Stomach (tissue), 19 donors: ENCODE results near the gene SAXO2. TPM values are rescaled to one million over a fixed set of nuclear protein-coding genes. Genes with fewer than 3 reads are reported as not detected.
"Not testable (repeated sequence)": the region's sequence is repeated elsewhere in the genome, so short reads cannot be mapped to it uniquely, and the experiment has no call there.

ENCODE experiments used
- DNase-seq, 2 donors: peaks; one replicate each; pipeline versions ENCODE4 v3.0.0 to v3.0.0-alpha.2; 2013 to 2019
- H3K27ac ChIP-seq, 5 donors: fragments of 200-600 bp in 4 of 5; sonication (generic) in 4 of 5; one replicate each; pipeline ENCODE4 v1.5.1; 2013 to 2019; ENCODE audit warnings: mild to moderate bottlenecking in 1 of 5, moderate library complexity in 1 of 5
- H3K27me3 ChIP-seq, 3 donors: fragments of 200-600 bp; sonication (generic); one replicate each; pipeline ENCODE4 v1.5.1; 2017 to 2019; ENCODE audit warnings: mixed run types in 1 of 3
- H3K36me3 ChIP-seq, 4 donors: fragments of 200-600 bp; sonication (generic); 1 replicate in 3 of 4; 2 replicates in 1 of 4; pipeline ENCODE4 v1.5.1; 2016 to 2019
- H3K4me1 ChIP-seq, 4 donors: fragments of 200-600 bp; sonication (generic); one replicate each; pipeline ENCODE4 v1.5.1; 2016 to 2019
- H3K4me3 ChIP-seq, 4 donors: fragments of 200-600 bp; sonication (generic) in 3 of 4; one replicate each; pipeline ENCODE4 v1.5.1; 2016 to 2019; ENCODE audit warnings: mild to moderate bottlenecking in 1 of 4
- H3K9me3 ChIP-seq, 4 donors: fragments of 200-600 bp; sonication (generic); one replicate each; pipeline ENCODE4 v1.5.1; 2016 to 2019
- EP300 ChIP-seq: sonication (generic); formaldehyde crosslinking; IDR thresholded peaks from one replicate; pipeline ENCODE4 v1.6.1; 2017; ENCODE audit warnings: antibody characterized with exemption
- POLR2A ChIP-seq, 4 donors: fragments of 450-650 bp; IDR thresholded peaks; one replicate each; pipeline ENCODE4 v1.6.1; 2016; ENCODE audit warnings: antibody characterized with exemption in 4 of 4, control low read depth in 2 of 4, mild to moderate bottlenecking in 1 of 4, moderate library complexity in 1 of 4
- POLR2AphosphoS5 ChIP-seq, 3 donors: sonication (generic); formaldehyde crosslinking; IDR thresholded peaks; one replicate each; pipeline ENCODE4 v1.6.1; 2016; ENCODE audit warnings: antibody characterized with exemption in 3 of 3
- WGBS, 5 donors: extraction: QIAGEN DNeasy Blood & Tissue Kit in 3 of 5; methylation state at CpG; one replicate each; pipeline versions ENCODE4 v1.1.5 to v1.1.7; 2013 to 2018; 5-methylcytosine and 5-hydroxymethylcytosine counted together
- intact Hi-C: fragments of 100-400 bp; cut with DNase I; formaldehyde crosslinking; loops from one replicate; pipeline ENCODE4 v1.15.1; 2023; ENCODE audit warnings: low total_unique reads
- long read RNA-seq, 10 donors: transcript quantifications; one replicate each; lab custom pipeline, GENCODE V29; 2026
- polyA plus RNA-seq, 3 donors: library from polyadenylated mRNA; stranded (reverse); fragments of 200-250 nt; gene quantifications; one replicate each; pipeline ENCODE4 v1.2.3, GENCODE V29; 2013
- total RNA-seq, 5 donors: library from RNA; depleted of rRNA; stranded (reverse); fragments of >200 nt; gene quantifications; one replicate each; pipeline versions ENCODE4 v1.1.0 to v1.2.3, GENCODE V29; 2014 to 2016
- TF ChIP-seq, protein P1 (sequence below), 7 experiments: fragments of 450-650 bp in 4 of 7; fragments of 200-600 bp in 3 of 7; sonication (generic) in 3 of 7; IDR thresholded peaks; one replicate each; pipeline ENCODE4 v1.5.1; 2016 to 2019; ENCODE audit warnings: antibody characterized with exemption in 7 of 7, control low read depth in 2 of 7, mild to moderate bottlenecking in 1 of 7
- donor health status: healthy with polysubstance abuse.
- donor health status: Bipolar disorder and iron deficiency.
- donor health status: healthy.

SAXO2 gene, protein sequence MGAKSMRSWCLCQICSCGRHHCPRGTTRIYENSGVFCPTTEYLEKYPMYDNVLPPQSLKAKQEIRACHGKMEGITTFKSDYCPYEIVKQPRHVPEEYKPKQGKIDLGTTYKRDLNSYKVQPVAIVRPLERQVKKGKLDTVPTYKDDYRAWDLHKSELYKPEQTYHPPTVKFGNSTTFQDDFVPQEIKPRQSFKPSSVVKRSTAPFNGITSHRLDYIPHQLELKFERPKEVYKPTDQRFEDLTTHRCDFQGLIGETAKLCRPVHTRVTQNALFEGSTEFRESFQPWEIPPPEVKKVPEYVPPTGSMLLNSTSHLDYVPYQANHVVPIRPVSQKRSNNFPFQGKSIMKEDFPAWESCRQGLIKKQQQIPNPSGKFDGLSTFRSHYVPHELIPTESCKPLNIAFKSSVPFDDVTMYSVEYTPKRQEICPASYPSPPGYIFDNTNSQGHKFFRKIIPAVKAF
- total RNA-seq (10 to 100 TPM in 1 of 5 donors, 1 to 10 TPM in 1, under 1 TPM in 1, not detected in 2; 0.14 to 18.7 (median 1.8) TPM), polyA plus RNA-seq (10 to 100 TPM in 1 of 3 donors, 1 to 10 TPM in 2; 2.7 to 14.8 (median 3.9) TPM)
- long read RNA-seq, donor 1: 0 reads
- long read RNA-seq, donor 2: 0 reads
- long read RNA-seq, donor 3: 0 reads
- long read RNA-seq, donor 4: 0 reads
- long read RNA-seq, donor 5: 0 reads
- long read RNA-seq, donor 6, partial matches to known transcripts: 0 of 1 reads
- long read RNA-seq, donor 6, other reads (novel, unspliced or antisense): 0 of 1 reads
- long read RNA-seq, donor 7: 0 reads
- long read RNA-seq, donor 8: 0 reads
- long read RNA-seq, donor 9: 0 reads
- long read RNA-seq, donor 10: 0 reads

DNA sequence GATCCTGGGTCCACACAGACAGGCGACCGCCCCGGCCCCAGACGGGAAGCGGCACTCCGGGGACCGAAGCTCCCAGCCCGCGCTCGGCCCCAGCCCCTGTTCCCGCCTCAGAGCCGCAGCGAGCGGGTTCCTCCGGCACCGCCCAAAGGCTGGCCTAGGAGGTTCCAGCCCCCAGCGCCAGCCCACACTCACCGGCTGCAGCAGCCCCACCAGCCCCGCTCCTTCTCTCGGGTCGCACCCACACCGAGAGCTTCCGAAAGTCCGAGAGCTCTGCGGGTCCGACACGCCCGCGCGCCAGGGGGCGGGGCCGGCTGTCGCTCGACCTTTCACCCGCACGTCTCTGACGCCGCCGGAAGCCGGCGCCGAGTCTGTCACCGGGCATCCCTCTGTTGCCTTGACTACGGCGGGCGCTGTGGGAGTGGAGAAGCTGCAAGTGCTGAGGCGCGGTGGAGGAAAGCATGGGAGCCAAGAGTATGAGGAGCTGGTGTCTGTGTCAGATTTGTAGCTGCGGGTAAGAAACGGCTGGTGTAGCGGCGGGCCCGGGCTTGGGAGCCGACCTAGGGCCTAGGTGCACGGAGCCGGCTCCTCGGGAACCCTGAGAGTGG lies at the start of gene SAXO2, which contains the start of gene EFL1:
Gene SAXO2 (plus strand): TSS at position 397 of the 605 bp plus-strand sequence. CDS start 62 bp downstream, at position 459.
Gene EFL1 (minus strand): TSS at position 313 of the 605 bp plus-strand sequence. CDS start 956 bp downstream, outside the sequence.
- Histone ChIP-seq H3K36me3 (peaks cover 6 to 19% (median 16%) of the 10 kb centered on the region in 4 donors), H3K4me1 (peaks cover 12 to 44% (median 32%) of the 10 kb centered on the region in 4 donors), H3K4me3 (peak within 1 kb of the TSS; percentile 59 to 91 (median 71)), H3K27me3 (no peaks in the 10 kb centered on the region), H3K27ac (peak within 1 kb of the TSS; percentile 69 to 88 (median 83)), H3K9me3 (no peaks in the 10 kb centered on the region)
- 0 to 1% (median 0%) methylated on average over 9 to 57 of the region's 57 CpGs for WGBS, 5 donors
- peak; percentile 91 to 97 for DNase-seq
- intact Hi-C loops: no loop called here
- TF ChIP-seq POLR2A (IDR thresholded peaks at IDR 0.05): peak in 1 of 4 donors; percentile 21
- no peak for TF ChIP-seq EP300
- peak; percentile 43 to 75 (median 50) for TF ChIP-seq POLR2AphosphoS5 (IDR thresholded peaks at IDR 0.05)
- TF ChIP-seq, protein P1, sequence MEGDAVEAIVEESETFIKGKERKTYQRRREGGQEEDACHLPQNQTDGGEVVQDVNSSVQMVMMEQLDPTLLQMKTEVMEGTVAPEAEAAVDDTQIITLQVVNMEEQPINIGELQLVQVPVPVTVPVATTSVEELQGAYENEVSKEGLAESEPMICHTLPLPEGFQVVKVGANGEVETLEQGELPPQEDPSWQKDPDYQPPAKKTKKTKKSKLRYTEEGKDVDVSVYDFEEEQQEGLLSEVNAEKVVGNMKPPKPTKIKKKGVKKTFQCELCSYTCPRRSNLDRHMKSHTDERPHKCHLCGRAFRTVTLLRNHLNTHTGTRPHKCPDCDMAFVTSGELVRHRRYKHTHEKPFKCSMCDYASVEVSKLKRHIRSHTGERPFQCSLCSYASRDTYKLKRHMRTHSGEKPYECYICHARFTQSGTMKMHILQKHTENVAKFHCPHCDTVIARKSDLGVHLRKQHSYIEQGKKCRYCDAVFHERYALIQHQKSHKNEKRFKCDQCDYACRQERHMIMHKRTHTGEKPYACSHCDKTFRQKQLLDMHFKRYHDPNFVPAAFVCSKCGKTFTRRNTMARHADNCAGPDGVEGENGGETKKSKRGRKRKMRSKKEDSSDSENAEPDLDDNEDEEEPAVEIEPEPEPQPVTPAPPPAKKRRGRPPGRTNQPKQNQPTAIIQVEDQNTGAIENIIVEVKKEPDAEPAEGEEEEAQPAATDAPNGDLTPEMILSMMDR (IDR thresholded peaks at IDR 0.05): no peak

DNA sequence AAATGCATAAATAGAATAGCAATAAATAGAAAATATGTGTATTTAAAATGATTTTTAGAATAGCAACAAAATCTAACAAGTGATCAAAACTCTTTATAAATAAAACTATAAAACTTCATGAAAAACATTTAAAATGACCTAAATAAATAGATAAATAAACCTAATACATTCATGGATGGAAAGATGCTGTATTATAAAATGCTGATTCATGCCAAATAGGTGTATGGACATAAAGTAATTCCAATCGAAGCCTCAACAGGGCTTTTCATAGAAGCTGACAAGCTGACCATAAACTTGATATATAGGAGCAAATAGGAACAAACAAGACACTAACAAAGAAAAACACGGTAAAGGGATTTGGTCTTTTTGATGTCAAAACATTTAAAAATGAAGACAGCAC lies 46.5 kb upstream of the SAXO2 start:
- not testable (repeated sequence) for H3K4me3 ChIP-seq
- 84 to 93% (median 88%) methylated on average over 2 of the region's 2 CpGs for WGBS, 5 donors

DNA sequence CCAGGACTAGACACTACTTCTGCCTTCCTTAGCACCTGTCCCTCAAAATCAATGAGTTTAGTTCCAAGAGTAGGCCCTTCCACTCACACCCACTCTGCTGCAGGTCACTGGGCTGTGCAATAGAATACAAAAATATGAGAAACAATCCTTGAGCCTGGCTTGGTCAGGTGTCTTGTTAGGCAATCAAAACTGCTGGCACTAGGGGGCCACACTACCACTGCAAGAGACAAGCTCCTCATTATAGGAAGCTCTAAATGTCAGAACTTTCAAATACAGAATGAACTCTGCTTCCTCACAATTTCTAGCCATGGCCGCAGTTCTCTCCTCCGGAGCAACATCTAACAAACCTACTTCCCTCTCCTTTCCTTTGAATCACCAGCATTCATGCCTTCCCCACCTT lies 41.1 kb upstream of the SAXO2 start:
- 59 to 83% (median 76%) methylated on average over 2 of the region's 2 CpGs for WGBS, 5 donors
- peak; percentile 36 to 69 for DNase-seq
- H3K27me3 ChIP-seq, H3K27ac ChIP-seq, H3K4me1 ChIP-seq, H3K9me3 ChIP-seq, H3K4me3 ChIP-seq, intact Hi-C loops: not testable (repeated sequence)
- TF ChIP-seq, protein P1 (IDR thresholded peaks at IDR 0.05): peak in 1 of 7 experiments; percentile 9
- H3K36me3 ChIP-seq: peaks cover 1 to 48% (median 40%) of the 10 kb centered on the region in 4 donors

More for the DNA sequence above, 46.5 kb upstream of the SAXO2 start:
- intact Hi-C loops, H3K9me3 ChIP-seq, H3K4me1 ChIP-seq, H3K27me3 ChIP-seq, H3K27ac ChIP-seq, DNase-seq: not testable (repeated sequence)
- peaks cover 0 to 53% (median 48%) of the 10 kb centered on the region in 4 donors for H3K36me3 ChIP-seq

DNA sequence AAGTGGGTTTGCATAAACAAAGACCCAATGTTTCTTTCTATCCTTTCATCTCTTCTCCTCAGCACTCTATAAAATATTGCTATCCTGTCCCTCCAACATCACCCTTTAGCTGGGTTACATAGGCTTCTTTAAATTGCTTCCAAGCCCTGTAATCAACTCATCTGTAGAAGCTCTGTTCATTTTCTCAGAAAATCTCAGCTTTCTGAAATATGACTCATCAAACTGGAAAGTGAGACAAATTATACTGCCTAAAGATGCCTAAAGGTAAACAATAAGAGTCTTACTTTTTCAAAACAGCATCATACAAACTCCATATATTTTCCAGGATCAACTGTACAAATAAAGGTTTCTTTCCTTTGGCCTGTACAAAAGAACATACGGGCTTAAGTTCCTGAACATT lies 33.9 kb upstream of the SAXO2 start:
- H3K9me3 ChIP-seq: no peaks in the 10 kb centered on the region
- peaks cover 10 to 52% (median 43%) of the 10 kb centered on the region in 4 donors for H3K36me3 ChIP-seq
- no peak overlapping the region for H3K4me3 ChIP-seq
- no peak for DNase-seq
- no peak overlapping the region for H3K27ac ChIP-seq
- WGBS, 5 donors: 80 to 89% (median 88%) methylated on average over 1 of the region's 1 CpG
- intact Hi-C loops: no loop called here
- H3K4me1 ChIP-seq: peaks cover 0 to 6% (median 0%) of the 10 kb centered on the region in 4 donors
- no peaks in the 10 kb centered on the region for H3K27me3 ChIP-seq
- TF ChIP-seq, protein P1 (IDR thresholded peaks at IDR 0.05): no peak
- no peak for TF ChIP-seq POLR2AphosphoS5 (IDR thresholded peaks at IDR 0.05)
- TF ChIP-seq EP300: no peak
- no peak for TF ChIP-seq POLR2A (IDR thresholded peaks at IDR 0.05)
